Measurements from ENCODE around the gene NBEAL2. TPM values are rescaled to one million over a fixed set of nuclear protein-coding genes. Genes with fewer than 3 reads are reported as not detected.

Gene NBEAL2
- total RNA-seq, 4 donors from 2014 or later: 12.3 to 23.2 (median 20.4) TPM

DNA sequence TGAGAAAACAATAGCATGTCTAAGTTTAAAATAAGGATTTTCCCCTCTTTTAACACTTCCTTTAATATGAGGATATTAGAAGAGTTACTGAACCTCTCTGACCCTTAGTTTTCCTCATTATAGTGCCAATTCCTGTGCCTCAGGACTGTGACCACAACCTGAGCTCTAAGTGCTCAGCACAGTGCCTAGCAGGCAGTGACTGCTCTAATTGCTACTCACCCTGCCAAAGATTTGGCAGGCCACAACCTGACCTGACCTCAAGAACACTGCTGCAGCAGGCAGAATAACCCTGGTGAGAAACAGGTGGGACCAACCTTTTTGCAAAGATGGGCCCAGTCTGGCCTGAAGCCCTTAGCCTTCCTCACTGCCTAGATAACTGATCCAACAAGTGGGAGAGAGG lies 35.7 kb downstream of the NBEAL2 start:
- TF ChIP-seq, protein P1, sequence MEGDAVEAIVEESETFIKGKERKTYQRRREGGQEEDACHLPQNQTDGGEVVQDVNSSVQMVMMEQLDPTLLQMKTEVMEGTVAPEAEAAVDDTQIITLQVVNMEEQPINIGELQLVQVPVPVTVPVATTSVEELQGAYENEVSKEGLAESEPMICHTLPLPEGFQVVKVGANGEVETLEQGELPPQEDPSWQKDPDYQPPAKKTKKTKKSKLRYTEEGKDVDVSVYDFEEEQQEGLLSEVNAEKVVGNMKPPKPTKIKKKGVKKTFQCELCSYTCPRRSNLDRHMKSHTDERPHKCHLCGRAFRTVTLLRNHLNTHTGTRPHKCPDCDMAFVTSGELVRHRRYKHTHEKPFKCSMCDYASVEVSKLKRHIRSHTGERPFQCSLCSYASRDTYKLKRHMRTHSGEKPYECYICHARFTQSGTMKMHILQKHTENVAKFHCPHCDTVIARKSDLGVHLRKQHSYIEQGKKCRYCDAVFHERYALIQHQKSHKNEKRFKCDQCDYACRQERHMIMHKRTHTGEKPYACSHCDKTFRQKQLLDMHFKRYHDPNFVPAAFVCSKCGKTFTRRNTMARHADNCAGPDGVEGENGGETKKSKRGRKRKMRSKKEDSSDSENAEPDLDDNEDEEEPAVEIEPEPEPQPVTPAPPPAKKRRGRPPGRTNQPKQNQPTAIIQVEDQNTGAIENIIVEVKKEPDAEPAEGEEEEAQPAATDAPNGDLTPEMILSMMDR (IDR thresholded peaks at IDR 0.05): no peak
- no peak for TF ChIP-seq POLR2A (IDR thresholded peaks at IDR 0.05)
- Histone ChIP-seq H3K9me3 (no peaks in the 10 kb centered on the region), H3K4me3 (no peak overlapping the region), H3K27me3 (no peaks in the 10 kb centered on the region), H3K4me1 (peaks cover 0 to 11% (median 2%) of the 10 kb centered on the region in 3 donors), H3K27ac (no peak overlapping the region), H3K36me3 (peaks cover 3 to 75% of the 10 kb centered on the region in 2 donors)
- ATAC-seq: no peak

DNA sequence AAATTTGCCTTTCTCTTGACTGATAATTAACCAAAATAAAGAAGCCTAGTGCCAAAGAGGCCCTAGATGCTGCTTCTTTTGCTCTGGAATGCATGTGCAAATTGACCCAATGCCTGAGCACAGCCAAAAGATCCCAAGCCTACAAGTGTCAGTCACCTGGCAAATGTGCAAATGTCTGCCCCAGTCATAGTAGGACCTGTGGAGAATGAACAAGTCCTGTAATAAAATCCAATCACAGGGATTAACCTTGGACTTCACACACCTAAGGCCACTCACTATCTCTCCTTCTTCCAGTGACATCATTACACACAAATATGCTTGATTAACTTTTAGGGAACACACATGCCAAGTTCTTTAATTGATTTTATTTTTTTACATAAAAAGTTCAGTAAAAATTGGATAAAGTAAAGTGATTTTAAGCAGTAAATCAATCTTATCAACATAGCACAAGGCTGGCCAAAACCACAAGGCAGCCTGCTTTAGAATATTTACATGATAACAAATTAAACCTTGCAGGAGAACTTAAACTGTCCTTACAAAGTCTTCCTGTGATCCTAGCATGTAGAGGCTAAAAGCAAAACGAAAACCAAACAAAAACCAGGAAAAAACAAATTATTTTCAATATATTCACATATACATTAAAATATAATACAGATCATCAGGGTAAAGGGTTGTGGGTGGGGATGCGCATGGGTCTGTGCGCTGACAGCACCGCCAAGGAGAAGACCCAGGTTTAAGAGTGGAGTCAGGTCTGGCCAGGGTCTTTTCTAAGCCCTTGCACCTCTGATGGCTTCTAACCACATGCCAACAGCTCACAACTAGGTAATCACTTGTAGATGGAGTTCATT lies 36.8 kb downstream of the NBEAL2 start:
- Histone ChIP-seq H3K27me3 (no peaks in the 10 kb centered on the region), H3K36me3 (peaks cover 3 to 75% of the 10 kb centered on the region in 2 donors), H3K4me3 (no peak overlapping the region), H3K9me3 (no peaks in the 10 kb centered on the region), H3K27ac (no peak overlapping the region), H3K4me1 (peaks cover 0 to 20% (median 0%) of the 10 kb centered on the region in 3 donors)
- no peak for ATAC-seq
- TF ChIP-seq EP300 (IDR thresholded peaks at IDR 0.05): no peak
- TF ChIP-seq POLR2AphosphoS5 (IDR thresholded peaks at IDR 0.05): no peak
- TF ChIP-seq POLR2A (IDR thresholded peaks at IDR 0.05): no peak
- TF ChIP-seq, protein P1 (IDR thresholded peaks at IDR 0.05): no peak
- WGBS, 2 donors (ENCODE audit: low coverage in 1 of 2): 84 to 94% methylated on average over 4 of the region's 4 CpGs

DNA sequence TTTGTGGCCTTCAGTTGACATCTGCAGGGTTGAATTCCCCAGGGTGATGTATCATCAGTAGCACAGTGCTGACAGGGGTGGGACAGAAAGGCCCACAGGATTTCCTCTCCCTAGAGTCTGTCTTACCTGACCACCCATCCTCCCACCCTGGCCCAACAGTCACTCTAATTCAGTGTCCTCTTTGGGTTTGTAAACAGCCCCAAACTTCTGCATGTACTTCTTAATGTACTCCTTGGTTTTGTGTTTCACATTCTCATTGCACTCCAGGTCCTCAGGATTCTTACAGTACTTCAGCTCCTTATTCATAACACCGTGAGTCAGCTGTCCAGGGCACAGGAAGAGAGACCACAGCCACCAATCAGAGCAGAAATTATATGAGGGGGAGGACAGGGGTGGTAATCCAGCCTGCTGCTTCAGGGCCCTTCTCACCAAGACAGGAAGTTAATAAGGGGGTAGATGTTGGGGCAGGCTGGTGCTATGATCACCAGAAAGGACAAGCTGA lies 37.5 kb downstream of the NBEAL2 start:
- H3K27me3 ChIP-seq: no peaks in the 10 kb centered on the region
- no peak overlapping the region for H3K4me3 ChIP-seq
- no peak overlapping the region for H3K27ac ChIP-seq
- TF ChIP-seq EP300 (IDR thresholded peaks at IDR 0.05) (no peak), POLR2AphosphoS5 (IDR thresholded peaks at IDR 0.05) (no peak), POLR2A (IDR thresholded peaks at IDR 0.05) (no peak)
- TF ChIP-seq, protein P1 (IDR thresholded peaks at IDR 0.05): no peak
- H3K36me3 ChIP-seq: peaks cover 3 to 75% of the 10 kb centered on the region in 2 donors
- no peak for ATAC-seq
- 40% methylated on average over 1 of the region's 1 CpG; no CpG with 5 or more reads in 1 of the 2 donors for WGBS, 2 donors (ENCODE audit: low coverage in 1 of 2)
- peaks cover 0 to 27% (median 0%) of the 10 kb centered on the region in 3 donors for H3K4me1 ChIP-seq
- no peaks in the 10 kb centered on the region for H3K9me3 ChIP-seq

DNA sequence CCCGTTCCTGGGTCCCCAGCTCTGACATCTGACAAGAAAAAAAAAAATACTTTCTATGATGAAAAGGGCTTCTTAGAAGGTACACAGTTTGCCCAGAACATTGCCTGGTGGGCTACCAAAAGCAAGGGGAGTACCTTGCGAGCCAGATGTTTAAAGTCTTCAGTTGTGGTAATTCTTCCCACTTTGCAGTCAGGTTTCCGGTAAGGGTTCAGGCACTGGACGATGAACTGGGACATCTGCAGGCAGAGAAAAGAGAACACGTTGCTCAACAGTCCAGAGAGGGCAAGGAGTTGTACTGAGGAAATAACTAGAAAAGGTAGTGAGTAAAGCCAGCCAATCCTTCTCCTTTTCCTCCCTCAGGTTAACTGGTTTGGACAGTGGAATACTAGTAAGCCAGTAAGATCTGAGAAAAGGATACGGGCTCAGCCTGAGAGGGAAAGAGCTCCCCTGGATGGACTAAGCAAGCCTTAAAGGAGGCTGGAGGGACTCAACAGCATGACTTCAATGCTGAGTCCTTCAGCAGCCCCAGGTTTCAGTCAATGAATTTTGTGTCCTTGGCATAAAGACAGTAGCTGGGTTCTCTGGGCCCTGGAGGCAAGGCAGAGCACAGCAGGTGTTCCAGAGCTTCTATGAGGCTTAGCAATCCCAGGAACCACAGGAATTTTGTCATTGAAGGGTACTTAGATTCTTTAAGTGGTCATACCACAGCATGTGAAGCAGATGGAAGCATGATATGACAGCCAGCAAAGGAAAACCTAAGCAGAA lies 38.2 kb downstream of the NBEAL2 start:
- peaks cover 5 to 34% (median 7%) of the 10 kb centered on the region in 3 donors for H3K4me1 ChIP-seq
- WGBS, 2 donors (ENCODE audit: low coverage in 1 of 2): 71 to 74% methylated on average over 4 to 6 of the region's 6 CpGs
- no peak overlapping the region for H3K27ac ChIP-seq
- H3K36me3 ChIP-seq: peaks cover 3 to 71% of the 10 kb centered on the region in 2 donors
- no peak for ATAC-seq
- no peaks in the 10 kb centered on the region for H3K9me3 ChIP-seq
- TF ChIP-seq POLR2AphosphoS5 (IDR thresholded peaks at IDR 0.05): no peak
- TF ChIP-seq POLR2A (IDR thresholded peaks at IDR 0.05): no peak
- no peak for TF ChIP-seq EP300 (IDR thresholded peaks at IDR 0.05)
- TF ChIP-seq, protein P1 (IDR thresholded peaks at IDR 0.05): no peak
- no peaks in the 10 kb centered on the region for H3K27me3 ChIP-seq
- no peak overlapping the region for H3K4me3 ChIP-seq
